ENCODE results near the gene APOA1. TPM values are rescaled to one million over a fixed set of nuclear protein-coding genes. Genes with fewer than 3 reads are reported as not detected.

APOA1 gene
- total and polyA plus RNA-seq, 10 of the 15 experiments (the other 5 are each of a cell fraction or from before 2014, with no cell fraction given), result 0.10 to 2.4 (median 0.24) TPM; not detected in 3

- TF ChIP-seq HSF1 (IDR thresholded peaks at IDR 0.05; ENCODE audit: low read depth, low read length) (no peak), NRF1 (conservative IDR thresholded peaks at IDR 0.05; ENCODE audit: low read depth, low read length) (no peak)
Measured at GRCh38 chr11:116807601-116808261, 29.7 kb downstream of the APOA1 start (continued).

- POLR2A ChIA-PET, result no interaction called here
- no TSS peak for BruUV-seq (replicated peaks)
- in situ Hi-C loops (cut with MboI), result no loop called here
- RAD21 ChIA-PET (ENCODE audit: unreplicated experiment), result no interaction called here
- WGBS (ENCODE audit: insufficient coverage, insufficient replicate concordance, low lambda C conversion rate, missing lambda C conversion rate), result 2% methylated on average over 3 of the region's 3 CpGs
- H3K27me3 ChIP-seq (replicated peaks in 1 of 2; ENCODE audit: control insufficient read depth in 2 of 2, insufficient read depth in 2 of 2, low read length in 1 of 2), result no peaks in the 10 kb centered on the region; a peak in 2 of 4 replicates
- H3K4me2 ChIP-seq (ENCODE audit: control insufficient read depth, insufficient read depth), result no peak overlapping the region
- no peaks in the 10 kb centered on the region for H3K79me2 ChIP-seq (ENCODE audit: control insufficient read depth, insufficient read depth, low read length)
- H3K4me1 ChIP-seq (ENCODE audit: control insufficient read depth, insufficient read depth, low read length), result no peaks in the 10 kb centered on the region
- no peak overlapping the region for H3K4me3 ChIP-seq
- H2AFZ ChIP-seq (ENCODE audit: control insufficient read depth, low read depth, low read length), result no peak overlapping the region
- no peaks in the 10 kb centered on the region for H4K20me1 ChIP-seq (ENCODE audit: control insufficient read depth, insufficient read depth)
- H3K36me3 ChIP-seq (ENCODE audit: control insufficient read depth in 2 of 2, insufficient read depth in 2 of 2, low read length in 1 of 2), result no peaks in the 10 kb centered on the region
- no peak overlapping the region for H3K27ac ChIP-seq (ENCODE audit: control insufficient read depth, insufficient read depth)
- ATAC-seq (no peak), FAIRE-seq (no peak), DNase-seq (ENCODE audit: low read depth, low spot score) (no peak)
- CTCF ChIA-PET, result interaction anchor here (1.7 kb wide), 1 partner anchor 32 kb away, joined by 4 read pairs; no protein-coding TSS in a partner anchor
- no peaks in the 10 kb centered on the region for H3K9me3 ChIP-seq (replicated peaks; ENCODE audit: control insufficient read depth, insufficient read depth, low read length)
- SMC1A ChIA-PET (ENCODE audit: uncharacterized antibody, unreplicated experiment), result interaction anchor here (1.0 kb wide), 1 partner anchor 32 kb away, joined by 3 read pairs; no protein-coding TSS in a partner anchor
- no peak overlapping the region for H3K9ac ChIP-seq (ENCODE audit: control insufficient read depth, insufficient read depth, low read length)
- intact Hi-C loops (cut with micrococcal nuclease; ENCODE audit: unreplicated experiment), result no loop called here
- TF ChIP-seq NBN (IDR thresholded peaks at IDR 0.05) (no peak), STAT3 (IDR thresholded peaks at IDR 0.05; ENCODE audit: low read depth, low read length) (no peak), SP1 (IDR thresholded peaks at IDR 0.05; ENCODE audit: low read depth, low read length) (no peak), SUZ12 (IDR thresholded peaks at IDR 0.05; ENCODE audit: unreplicated experiment) (no peak), RB1 (IDR thresholded peaks at IDR 0.05; ENCODE audit: borderline replicate concordance) (no peak), ZBTB4 (CRISPR knock-in tag; IDR thresholded peaks at IDR 0.05) (no peak), SIN3A (IDR thresholded peaks at IDR 0.05; ENCODE audit: low read depth, low read length) (no peak), ZNF687 (IDR thresholded peaks at IDR 0.05) (no peak)
Measured at GRCh38 chr11:116804001-116804400, 33.4 kb downstream of the APOA1 start.
